ENCODE results near the gene INSC. TPM values are rescaled to one million over a fixed set of nuclear protein-coding genes. Genes with fewer than 3 reads are reported as not detected.
"Not testable (repeated sequence)": the region's sequence is repeated elsewhere in the genome, so short reads cannot be mapped to it uniquely, and the experiment has no call there.

The INSC gene
- total RNA-seq (2014; rRNA removed) = 6.3 and 10.6 TPM in 2 replicates
- 0.46 TPM for polyA plus RNA-seq (2012)

- DNase-seq (ENCODE audit: low read depth) = no peak
These were observed at the start of gene INSC for GRCh38 chr11:15114501-15115475. Gene INSC, plus strand, starts transcription at chr11:15114923. Its CDS starts 34,252 bp downstream, at chr11:15149175.

- DNase-seq (ENCODE audit: low read depth) = not testable (repeated sequence)
These were observed 45.0 kb upstream of the INSC start for GRCh38 chr11:15069751-15070150.

- no peak for DNase-seq (ENCODE audit: low read depth)
These were observed 43.0 kb upstream of the INSC start for GRCh38 chr11:15071556-15072255.

- no peak for DNase-seq (ENCODE audit: low read depth)
These were observed 42.1 kb upstream of the INSC start for GRCh38 chr11:15072551-15073143.

GRCh38 chr11:15073361-15074205 lies 41.1 kb upstream of the INSC start, which contains the start of gene CALCB:
Gene CALCB, plus strand, starts transcription at chr11:15073593. Its CDS starts 1,126 bp downstream, at chr11:15074719.
- no peak for DNase-seq (ENCODE audit: low read depth)

GRCh38 chr11:15074206-15075161 lies 40.2 kb upstream of the INSC start:
- peak; percentile 62 for DNase-seq (ENCODE audit: low read depth)

GRCh38 chr11:15075162-15075526 lies 39.6 kb upstream of the INSC start:
- DNase-seq (ENCODE audit: low read depth) = no peak

- DNase-seq (ENCODE audit: low read depth) = no peak
These were observed 23.5 kb upstream of the INSC start for GRCh38 chr11:15091175-15091574.

- no peak for DNase-seq (ENCODE audit: low read depth)
These were observed 23.1 kb upstream of the INSC start for GRCh38 chr11:15091625-15092024.

- no peak for DNase-seq (ENCODE audit: low read depth)
These were observed 21.3 kb upstream of the INSC start for GRCh38 chr11:15093432-15093831.

- peak; percentile 68 for DNase-seq (ENCODE audit: low read depth)
These were observed 18.9 kb upstream of the INSC start for GRCh38 chr11:15095736-15096228.

- DNase-seq (ENCODE audit: low read depth) = peak; percentile 57
These were observed 17.3 kb upstream of the INSC start for GRCh38 chr11:15097411-15097810.

GRCh38 chr11:15099267-15099666 lies 15.5 kb upstream of the INSC start:
- DNase-seq (ENCODE audit: low read depth) = no peak

GRCh38 chr11:15101072-15101709 lies 13.5 kb upstream of the INSC start:
- DNase-seq (ENCODE audit: low read depth) = peak; percentile 69

- DNase-seq (ENCODE audit: low read depth) = peak; percentile 37
These were observed 10.6 kb upstream of the INSC start for GRCh38 chr11:15104166-15104565.

- peak; percentile 92 for DNase-seq (ENCODE audit: low read depth)
These were observed 8.3 kb upstream of the INSC start for GRCh38 chr11:15106201-15106965.

GRCh38 chr11:15107730-15108515 lies 6.8 kb upstream of the INSC start:
- no peak for DNase-seq (ENCODE audit: low read depth)

All from LHCN-M2 (cell line).